Spleen (tissue), 7 donors: ENCODE results near the gene PARD3.

Experiments
- CTCF ChIP-seq, 11 experiments: fragments of 200-600 bp in 7 of 11; fragments of 450-650 bp in 4 of 11; sonication (generic) in 4 of 11; IDR thresholded peaks in 8 of 11; conservative IDR thresholded peaks in 3 of 11; 1 replicate in 7 of 11; 2 replicates in 4 of 11; pipeline versions ENCODE4 v1.4.0 to v1.8.0; 2016 to 2021; ENCODE audit warnings: antibody characterized with exemption in 11 of 11, inconsistent platforms in 4 of 11, mild to moderate bottlenecking in 1 of 11
- POLR2A ChIP-seq, 3 donors: fragments of 450-650 bp; IDR thresholded peaks; one replicate each; pipeline ENCODE4 v1.5.1; 2017; ENCODE audit warnings: antibody characterized with exemption in 3 of 3, mild to moderate bottlenecking in 1 of 3
- POLR2AphosphoS5 ChIP-seq, 3 donors: sonication (generic); formaldehyde crosslinking; IDR thresholded peaks; one replicate each; pipeline ENCODE4 v1.5.1; 2017; ENCODE audit warnings: antibody characterized with exemption in 3 of 3
- donor health status: DM: no; HTN: no; CAD: no; lungs with moderate emphysema.
- donor health status: DM: no; HTN: no; CAD: no.
- donor health status: DM: no; HTN: no; CAD: no.

- TF ChIP-seq CTCF (IDR thresholded peaks at IDR 0.05 in 8 of 11, conservative IDR thresholded peaks at IDR 0.05 in 3 of 11), result no peak
- no peak for TF ChIP-seq POLR2A (IDR thresholded peaks at IDR 0.05)
- TF ChIP-seq POLR2AphosphoS5 (IDR thresholded peaks at IDR 0.05), result no peak
Measured at GRCh38 chr10:34580214-34580613, 234.9 kb downstream of the PARD3 start.
